ENCODE results near the gene SUGCT.

DNA sequence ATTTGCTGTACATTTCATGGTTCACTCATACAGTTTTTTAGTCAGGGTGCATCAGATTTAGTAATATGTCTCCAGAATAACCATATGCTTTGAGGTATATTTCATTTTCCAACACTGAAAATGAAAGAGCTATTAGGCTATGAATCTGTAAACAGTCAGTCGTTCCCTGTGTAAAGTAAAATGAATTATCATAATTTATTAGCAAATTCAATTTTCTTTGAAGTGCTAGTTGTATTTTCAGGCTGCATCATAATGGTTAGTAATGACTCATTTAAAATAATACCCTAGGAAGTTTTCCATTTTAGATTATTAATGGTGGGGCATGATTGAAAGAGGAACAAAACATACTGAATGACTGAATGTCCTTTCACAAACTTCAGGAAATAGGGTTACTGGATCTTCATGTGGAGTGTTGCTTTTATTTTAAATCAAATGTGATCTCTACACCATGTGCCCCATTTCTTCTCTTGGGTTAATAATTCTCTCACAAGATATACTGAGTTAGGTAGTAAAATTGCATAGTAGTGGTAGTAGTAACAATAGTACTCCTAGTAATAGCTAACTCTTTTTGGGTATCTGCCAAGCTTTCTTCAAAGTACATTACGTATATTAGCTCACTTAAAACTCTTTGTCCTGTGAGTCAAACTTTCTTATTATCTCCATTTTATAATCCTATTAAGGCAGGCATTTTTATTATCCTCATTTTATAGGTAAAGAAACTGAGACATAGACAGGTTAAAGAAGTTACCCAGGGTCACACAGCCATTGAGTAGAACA lies 476.5 kb downstream of the SUGCT start:
- TF ChIP-seq CTCF (conservative IDR thresholded peaks at IDR 0.05; ENCODE audit: low read length): no peak
- no peak for TF ChIP-seq EZH2phosphoT487 (IDR thresholded peaks at IDR 0.05; ENCODE audit: borderline replicate concordance)
